Lung (tissue), 12 donors: ENCODE measurements around the gene MICALL1. TPM values are rescaled to one million over a fixed set of nuclear protein-coding genes. Genes with fewer than 3 reads are reported as not detected.

ENCODE experiments used
- ATAC-seq: fragments of 200-7000 bp; cut with Tn5 transposase; one replicate; pipeline ENCODE4 v1.9.1; 2020; ENCODE audit warnings: moderate number of reproducible peaks; ENCODE audit not compliant: insufficient read depth, low FRiP score
- DNase-seq, 3 donors: peaks; one replicate each; pipeline ENCODE4 v3.0.0-alpha.2; 2013 to 2017
- H3K27ac ChIP-seq, 2 donors: one replicate each; pipeline ENCODE4 v1.5.1; 2013; ENCODE audit warnings: mild to moderate bottlenecking in 2 of 2, moderate library complexity in 2 of 2, control low read depth in 1 of 2, inconsistent platforms in 1 of 2, low read depth in 1 of 2, low read length in 1 of 2
- H3K27me3 ChIP-seq, 3 donors: one replicate each; pipeline ENCODE4 v1.5.1; 2013; ENCODE audit warnings: low read length in 2 of 3; ENCODE audit not compliant: control insufficient read depth in 3 of 3, insufficient read depth in 3 of 3
- H3K36me3 ChIP-seq, 4 donors: one replicate each; pipeline ENCODE4 v1.5.1; 2013; ENCODE audit warnings: low read length in 4 of 4, mild to moderate bottlenecking in 1 of 4, moderate library complexity in 1 of 4; ENCODE audit not compliant: control insufficient read depth in 4 of 4, insufficient read depth in 4 of 4
- H3K4me1 ChIP-seq, 5 donors: one replicate each; pipeline ENCODE4 v1.5.1; 2013; ENCODE audit warnings: low read length in 5 of 5, mild to moderate bottlenecking in 2 of 5, moderate library complexity in 1 of 5; ENCODE audit not compliant: control insufficient read depth in 5 of 5, insufficient read depth in 5 of 5
- H3K4me3 ChIP-seq: one replicate; pipeline ENCODE4 v1.5.1; 2013; ENCODE audit warnings: mild to moderate bottlenecking, control low read depth, moderate library complexity
- H3K9ac ChIP-seq, 2 donors: one replicate each; pipeline ENCODE4 v1.5.1; 2013; ENCODE audit warnings: low read length in 2 of 2, control low read depth in 1 of 2; ENCODE audit not compliant: insufficient read depth in 1 of 2
- H3K9me3 ChIP-seq, 4 donors: one replicate each; pipeline ENCODE4 v1.5.1; 2013; ENCODE audit warnings: low read length in 3 of 4, mild to moderate bottlenecking in 1 of 4, moderate library complexity in 1 of 4; ENCODE audit not compliant: control insufficient read depth in 4 of 4, insufficient read depth in 3 of 4
- CTCF ChIP-seq: IDR thresholded peaks from 2 replicates; pipeline ENCODE4 v1.5.1; 2012; ENCODE audit warnings: mild to moderate bottlenecking; ENCODE audit errors: control extremely low read depth, extremely low read depth
- WGBS, 2 donors: extraction: QIAGEN DNeasy Blood & Tissue Kit; methylation state at CpG; one replicate each; pipeline ENCODE4 v1.1.7; 2013; 5-methylcytosine and 5-hydroxymethylcytosine counted together
- polyA plus RNA-seq, 2 donors: library from polyadenylated mRNA; stranded (reverse); fragments of 200-250 nt; gene quantifications; one replicate each; pipeline ENCODE4 v1.2.1, GENCODE V29; 2013
- total RNA-seq, 2 donors: library from RNA; depleted of rRNA in 1 of 2; stranded (reverse); fragments of >200 nt in 1 of 2; gene quantifications; one replicate each; pipeline ENCODE4 v1.2.1, GENCODE V29; 2014 to 2021
- donor health status: control.
- donor health status: control.
- donor health status: Bipolar disorder and iron deficiency.
- donor health status: healthy.
- donor health status: DM: yes; HTN: yes; CAD: no.

The MICALL1 gene
- total and polyA plus RNA-seq, 4 donors = 12.9 to 29.1 (median 17.5) TPM

GRCh38 chr22:37910890-37911672 is 5.0 kb downstream of the MICALL1 start:
- no peak overlapping the region for H3K4me3 ChIP-seq
- no peak for ATAC-seq
- peaks cover 0 to 14% (median 5%) of the 10 kb centered on the region in 4 donors for H3K36me3 ChIP-seq
- H3K9me3 ChIP-seq = no peaks in the 10 kb centered on the region
- no peak for TF ChIP-seq CTCF
- WGBS, 2 donors = 65 to 80% methylated on average over 15 of the region's 15 CpGs
- H3K27ac ChIP-seq = peak overlapping the region in 1 of 2 donors; percentile 21
- H3K9ac ChIP-seq = no peak overlapping the region
- peaks cover 0 to 3% (median 0%) of the 10 kb centered on the region in 3 donors for H3K27me3 ChIP-seq
- DNase-seq = peak in 1 of 3 donors; percentile 46
- peaks cover 0 to 18% (median 12%) of the 10 kb centered on the region in 5 donors for H3K4me1 ChIP-seq

GRCh38 chr22:37911697-37912096 is 5.6 kb downstream of the MICALL1 start:
- no peak overlapping the region for H3K9ac ChIP-seq
- H3K27me3 ChIP-seq = peaks cover 0 to 3% (median 0%) of the 10 kb centered on the region in 3 donors
- ATAC-seq (no peak), DNase-seq (no peak)
- H3K27ac ChIP-seq = peak overlapping the region in 1 of 2 donors; percentile 3
- H3K4me3 ChIP-seq = no peak overlapping the region
- peaks cover 0 to 18% (median 12%) of the 10 kb centered on the region in 5 donors for H3K4me1 ChIP-seq
- 73 to 82% methylated on average over 7 to 8 of the region's 8 CpGs for WGBS, 2 donors
- no peaks in the 10 kb centered on the region for H3K9me3 ChIP-seq
- no peak for TF ChIP-seq CTCF
- H3K36me3 ChIP-seq = peaks cover 0 to 15% (median 9%) of the 10 kb centered on the region in 4 donors

GRCh38 chr22:37912171-37912570 is 6.1 kb downstream of the MICALL1 start:
- DNase-seq (no peak), ATAC-seq (no peak)
- WGBS, 2 donors = 83 to 86% methylated on average over 8 of the region's 8 CpGs
- H3K27ac ChIP-seq = peak overlapping the region in 1 of 2 donors; percentile 3
- no peak overlapping the region for H3K4me3 ChIP-seq
- no peaks in the 10 kb centered on the region for H3K9me3 ChIP-seq
- no peak for TF ChIP-seq CTCF
- peaks cover 0 to 3% (median 0%) of the 10 kb centered on the region in 3 donors for H3K27me3 ChIP-seq
- H3K4me1 ChIP-seq = peaks cover 0 to 16% (median 7%) of the 10 kb centered on the region in 5 donors
- no peak overlapping the region for H3K9ac ChIP-seq
- H3K36me3 ChIP-seq = peaks cover 0 to 17% (median 11%) of the 10 kb centered on the region in 4 donors
